Measurements from ENCODE around the gene PLA2R1.
A peak's percentile ranks its signal among the peaks of the same experiment; 100 is the strongest.
"Not testable (repeated sequence)": the region's sequence is repeated elsewhere in the genome, so short reads cannot be mapped to it uniquely, and the experiment has no call there.

Gene PLA2R1

GRCh38 chr2:159973325-159973724 is 89.1 kb downstream of the PLA2R1 start:
- Histone ChIP-seq H3K9me3 (ENCODE audit: control insufficient read depth, insufficient read depth, low read depth, low read length) (no peaks in the 10 kb centered on the region), H3K4me1 (ENCODE audit: control insufficient read depth, insufficient read depth, low read length) (no peaks in the 10 kb centered on the region), H3K27ac (ENCODE audit: extremely low read depth, low read depth, low read length) (no peak overlapping the region), H3K36me3 (ENCODE audit: control insufficient read depth in 2 of 2, insufficient read depth in 1 of 2, low read length in 2 of 2) (no peaks in the 10 kb centered on the region), H3K4me3 (ENCODE audit: low read depth, low read length) (no peak overlapping the region)
- TF ChIP-seq ZNF292 (tag by site-specific recombination; IDR thresholded peaks at IDR 0.05; ENCODE audit: borderline replicate concordance, low read depth) (no peak), REST (tag by site-specific recombination; IDR thresholded peaks at IDR 0.05) (peak; percentile 81)
- ChIA-PET CTCF (no interaction called here), POLR2A (no interaction called here)

GRCh38 chr2:159971365-159972152 is 90.9 kb downstream of the PLA2R1 start:
- TF ChIP-seq ZNF248 (tag by site-specific recombination; IDR thresholded peaks at IDR 0.05): no peak
- TF ChIP-seq ZNF596 (tag by site-specific recombination; IDR thresholded peaks at IDR 0.05): no peak
- TF ChIP-seq ZNF239 (tag by site-specific recombination; IDR thresholded peaks at IDR 0.05): no peak
- no peak for TF ChIP-seq ZBTB1 (tag by site-specific recombination; IDR thresholded peaks at IDR 0.05)
- TF ChIP-seq ZNF514 (tag by site-specific recombination; IDR thresholded peaks at IDR 0.05): no peak
- no peak for TF ChIP-seq ATF2 (tag by site-specific recombination; IDR thresholded peaks at IDR 0.05; ENCODE audit: low read depth)
- TF ChIP-seq ZNF280D (tag by site-specific recombination; IDR thresholded peaks at IDR 0.05): no peak
- POLR2A ChIA-PET: no interaction called here
- CTCF ChIA-PET: interaction anchor here (1.4 kb wide), 1 partner anchor 12 kb away, joined by 4 read pairs; no protein-coding TSS in a partner anchor

GRCh38 chr2:159970548-159970947 is 91.9 kb downstream of the PLA2R1 start:
- H3K36me3 ChIP-seq (ENCODE audit: control insufficient read depth in 2 of 2, insufficient read depth in 1 of 2, low read length in 2 of 2); H3K4me1 ChIP-seq (ENCODE audit: control insufficient read depth, insufficient read depth, low read length); H3K4me3 ChIP-seq (ENCODE audit: low read depth, low read length); POLR2A ChIA-PET; H3K27ac ChIP-seq (ENCODE audit: extremely low read depth, low read depth, low read length); H3K9me3 ChIP-seq (ENCODE audit: control insufficient read depth, insufficient read depth, low read depth, low read length); CTCF ChIA-PET: not testable (repeated sequence)

More at GRCh38 chr2:159971365-159972152, 90.9 kb downstream of the PLA2R1 start:
- Histone ChIP-seq H3K4me3 (ENCODE audit: low read depth, low read length) (no peak overlapping the region), H3K9me3 (ENCODE audit: control insufficient read depth, insufficient read depth, low read depth, low read length) (no peaks in the 10 kb centered on the region), H3K36me3 (ENCODE audit: control insufficient read depth in 2 of 2, insufficient read depth in 1 of 2, low read length in 2 of 2) (no peaks in the 10 kb centered on the region), H3K4me1 (ENCODE audit: control insufficient read depth, insufficient read depth, low read length) (no peaks in the 10 kb centered on the region), H3K27ac (ENCODE audit: extremely low read depth, low read depth, low read length) (no peak overlapping the region)
